Measurements from ENCODE around the gene NCKAP5.

The NCKAP5 gene

DNA sequence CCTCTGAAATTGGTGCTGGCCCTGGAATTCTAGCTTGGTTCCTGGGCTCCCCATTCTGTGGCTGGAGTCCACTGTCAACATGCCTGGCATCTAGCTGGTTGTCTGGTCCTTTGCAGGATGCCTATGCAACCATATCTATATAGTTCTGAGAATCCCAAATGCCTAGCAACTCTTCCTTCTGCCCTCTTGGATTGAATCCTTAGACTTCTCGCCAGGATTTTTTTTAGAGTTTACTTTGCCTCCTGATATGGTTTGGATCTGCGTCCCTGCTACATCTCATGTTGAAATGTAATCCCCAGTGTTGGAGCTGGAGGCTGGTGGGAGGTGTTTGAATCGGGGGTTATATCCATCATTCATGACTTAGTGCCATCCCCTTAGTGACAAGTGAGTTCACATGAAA, 833.3 kb downstream of the NCKAP5 start:
- TF ChIP-seq SIN3A (IDR thresholded peaks at IDR 0.05; ENCODE audit: borderline replicate concordance, insufficient read depth, low read length): no peak
- no peak for TF ChIP-seq REST (IDR thresholded peaks at IDR 0.05; ENCODE audit: insufficient read depth in 1 of 2, low read depth in 2 of 2, low read length in 2 of 2)
- TF ChIP-seq FOXP2 (optimal IDR thresholded peaks at IDR 0.05; ENCODE audit: borderline replicate concordance, extremely low read depth, extremely low read length, insufficient read depth): no peak
- no peak for TF ChIP-seq POLR2AphosphoS5 (IDR thresholded peaks at IDR 0.05; ENCODE audit: low read depth, low read length)

DNA sequence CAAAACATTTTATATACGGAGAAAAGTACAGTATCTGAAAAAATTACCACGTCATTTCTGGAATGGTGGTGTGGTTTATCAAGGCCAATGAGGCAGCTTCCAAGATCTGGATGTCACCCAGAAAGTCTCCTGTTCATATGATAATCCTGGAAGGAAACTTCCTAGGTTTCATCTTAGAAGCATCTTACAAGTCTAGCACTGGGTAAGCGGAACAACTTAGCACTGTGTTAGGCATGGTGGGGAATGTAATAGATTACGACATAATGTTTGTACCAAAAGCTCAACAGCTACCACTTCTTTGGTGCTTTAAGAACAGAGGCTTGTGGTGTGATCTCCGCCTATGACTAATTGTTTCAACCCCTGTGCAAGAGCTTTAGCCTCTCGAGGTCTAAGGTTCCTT, 835.2 kb downstream of the NCKAP5 start:
- TF ChIP-seq FOXP2 (optimal IDR thresholded peaks at IDR 0.05; ENCODE audit: borderline replicate concordance, extremely low read depth, extremely low read length, insufficient read depth) (no peak), SIN3A (IDR thresholded peaks at IDR 0.05; ENCODE audit: borderline replicate concordance, insufficient read depth, low read length) (no peak), POLR2AphosphoS5 (IDR thresholded peaks at IDR 0.05; ENCODE audit: low read depth, low read length) (no peak), TAF1 (IDR thresholded peaks at IDR 0.05; ENCODE audit: borderline replicate concordance, insufficient read depth, low read length) (no peak), REST (IDR thresholded peaks at IDR 0.05; ENCODE audit: insufficient read depth in 1 of 2, low read depth in 2 of 2, low read length in 2 of 2) (no peak)

- TF ChIP-seq REST (IDR thresholded peaks at IDR 0.05; ENCODE audit: insufficient read depth in 1 of 2, low read depth in 2 of 2, low read length in 2 of 2): no peak
- TF ChIP-seq POLR2AphosphoS5 (IDR thresholded peaks at IDR 0.05; ENCODE audit: low read depth, low read length): no peak
- no peak for TF ChIP-seq FOXP2 (optimal IDR thresholded peaks at IDR 0.05; ENCODE audit: borderline replicate concordance, extremely low read depth, extremely low read length, insufficient read depth)
- TF ChIP-seq SIN3A (IDR thresholded peaks at IDR 0.05; ENCODE audit: borderline replicate concordance, insufficient read depth, low read length): no peak
- no peak for TF ChIP-seq TAF1 (IDR thresholded peaks at IDR 0.05; ENCODE audit: borderline replicate concordance, insufficient read depth, low read length)
These were observed 835.6 kb downstream of the NCKAP5 start for GRCh38 chr2:132732694-132733093.

- TF ChIP-seq TAF1 (IDR thresholded peaks at IDR 0.05; ENCODE audit: borderline replicate concordance, insufficient read depth, low read length): no peak
- TF ChIP-seq FOXP2 (optimal IDR thresholded peaks at IDR 0.05; ENCODE audit: borderline replicate concordance, extremely low read depth, extremely low read length, insufficient read depth): no peak
- TF ChIP-seq SIN3A (IDR thresholded peaks at IDR 0.05; ENCODE audit: borderline replicate concordance, insufficient read depth, low read length): no peak
- TF ChIP-seq POLR2AphosphoS5 (IDR thresholded peaks at IDR 0.05; ENCODE audit: low read depth, low read length): no peak
- no peak for TF ChIP-seq REST (IDR thresholded peaks at IDR 0.05; ENCODE audit: insufficient read depth in 1 of 2, low read depth in 2 of 2, low read length in 2 of 2)
These were observed 836.8 kb downstream of the NCKAP5 start for GRCh38 chr2:132731441-132731840.

DNA sequence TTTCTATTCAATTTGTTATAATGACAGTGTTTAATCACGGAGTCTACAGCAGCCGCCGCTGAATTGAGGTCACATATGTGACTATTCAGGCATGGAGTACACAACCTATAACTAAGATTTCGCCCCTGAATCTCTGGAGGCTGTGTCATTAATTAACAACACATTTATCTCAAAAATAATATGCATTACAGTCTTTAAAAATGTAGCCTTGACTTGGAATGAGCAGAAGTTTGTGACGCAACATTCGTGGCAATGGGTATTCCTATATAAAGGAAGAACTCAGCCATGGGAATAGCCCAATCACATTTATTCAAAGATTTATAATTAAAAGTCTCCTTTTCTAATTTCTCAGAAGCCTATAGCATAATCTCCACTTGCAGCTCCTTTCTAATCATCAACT, 837.7 kb downstream of the NCKAP5 start:
- TF ChIP-seq REST (IDR thresholded peaks at IDR 0.05; ENCODE audit: insufficient read depth in 1 of 2, low read depth in 2 of 2, low read length in 2 of 2) (no peak), TAF1 (IDR thresholded peaks at IDR 0.05; ENCODE audit: borderline replicate concordance, insufficient read depth, low read length) (no peak)

All from PFSK-1 (cell line).